ENCODE data around the gene CRABP2.

CRABP2 gene

GRCh38 chr1:156708218-156708661 lies 2.9 kb upstream of the CRABP2 start:
- peak; percentile 34 for DNase-seq (ENCODE audit: low spot score)

DNA sequence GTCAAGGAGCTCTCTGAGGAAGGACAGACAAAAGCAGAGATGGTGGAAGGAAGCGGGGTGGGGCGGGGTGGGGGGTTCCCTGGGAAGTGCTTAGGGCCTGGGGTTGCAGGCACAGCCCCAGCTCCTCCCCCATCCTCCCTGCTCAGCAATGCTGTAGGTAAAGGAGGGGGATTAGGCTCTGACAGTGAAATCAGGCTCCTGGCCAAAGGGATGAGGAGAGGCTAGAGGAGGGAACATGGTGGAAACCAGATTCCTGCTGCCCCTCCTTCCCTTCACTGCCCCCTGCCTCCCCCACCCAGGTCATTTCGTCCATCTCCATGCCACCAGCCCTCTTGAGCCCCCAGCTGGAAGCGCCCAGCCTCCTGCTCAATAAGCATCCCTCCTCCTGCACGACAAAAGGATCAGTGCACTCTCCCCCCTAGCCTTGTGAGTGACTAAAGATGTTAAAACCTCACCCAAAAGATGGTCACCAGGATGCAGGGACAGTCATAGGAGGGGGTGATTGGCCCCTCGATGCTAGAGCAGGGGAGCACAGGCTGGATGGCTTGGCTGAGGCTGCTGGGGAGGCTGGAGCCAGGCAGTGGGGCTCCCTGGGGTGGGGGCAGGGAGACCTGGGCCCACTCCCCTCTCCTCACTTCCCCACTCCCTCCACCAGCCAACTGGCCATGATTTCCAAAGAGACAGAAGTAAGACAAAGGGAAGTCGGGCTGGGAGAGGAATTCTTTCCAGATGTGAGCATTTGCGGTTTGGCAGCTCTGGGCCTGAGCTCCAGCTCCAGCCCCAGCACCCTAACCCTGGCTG lies 2.2 kb upstream of the CRABP2 start:
- DNase-seq (ENCODE audit: low spot score) = peak; percentile 75

GRCh38 chr1:156706657-156707416 lies 1.5 kb upstream of the CRABP2 start:
- peak; percentile 78 for DNase-seq (ENCODE audit: low spot score)

- DNase-seq (ENCODE audit: low spot score) = peak; percentile 82
Measured at GRCh38 chr1:156705918-156706656, 704 bp upstream of the CRABP2 start.

DNA sequence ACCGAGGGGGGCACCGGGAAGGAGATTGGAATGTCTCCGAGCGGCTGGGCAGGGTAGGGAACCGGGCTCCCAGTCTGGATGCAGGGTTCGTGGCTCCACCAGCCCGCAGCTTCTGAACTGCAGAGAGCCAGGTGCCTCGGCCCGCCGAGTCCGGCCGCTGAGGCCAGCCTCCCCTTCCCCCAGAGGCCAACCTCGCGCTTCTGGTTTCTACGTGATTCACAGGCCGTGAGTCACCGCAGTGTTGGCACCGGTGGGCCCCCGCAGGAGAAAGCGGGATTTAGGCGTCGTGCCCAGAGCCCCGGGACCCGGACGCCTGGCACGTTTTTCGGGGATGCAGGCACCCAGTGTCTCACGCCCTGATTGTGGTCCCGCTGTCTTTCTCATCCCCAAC lies 458 bp downstream of the CRABP2 start:
- peak; percentile 78 for DNase-seq (ENCODE audit: low spot score)

GRCh38 chr1:156704166-156704711 lies 1.1 kb downstream of the CRABP2 start:
- no peak for DNase-seq (ENCODE audit: low spot score)

DNA sequence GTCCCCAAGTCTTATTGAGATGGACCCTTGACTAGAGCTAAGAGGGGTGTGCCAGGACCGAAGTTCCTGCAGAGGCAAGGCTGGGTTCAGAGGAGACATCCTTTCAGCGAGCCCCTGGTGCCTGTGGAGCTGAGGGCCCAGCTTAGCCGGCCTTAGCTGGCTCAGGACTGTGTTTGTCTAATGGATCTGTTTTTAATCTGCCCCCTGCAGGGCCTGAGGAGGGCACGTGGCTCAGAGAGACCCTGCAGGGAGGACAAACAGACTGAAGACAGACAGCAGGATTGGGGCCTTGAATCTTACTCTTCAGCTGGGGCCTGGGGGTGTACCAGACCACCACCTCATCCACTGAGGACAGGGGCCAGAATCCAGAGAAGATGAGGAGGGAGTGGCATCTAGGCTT lies 1.6 kb downstream of the CRABP2 start:
- no peak for DNase-seq (ENCODE audit: low spot score)

DNA sequence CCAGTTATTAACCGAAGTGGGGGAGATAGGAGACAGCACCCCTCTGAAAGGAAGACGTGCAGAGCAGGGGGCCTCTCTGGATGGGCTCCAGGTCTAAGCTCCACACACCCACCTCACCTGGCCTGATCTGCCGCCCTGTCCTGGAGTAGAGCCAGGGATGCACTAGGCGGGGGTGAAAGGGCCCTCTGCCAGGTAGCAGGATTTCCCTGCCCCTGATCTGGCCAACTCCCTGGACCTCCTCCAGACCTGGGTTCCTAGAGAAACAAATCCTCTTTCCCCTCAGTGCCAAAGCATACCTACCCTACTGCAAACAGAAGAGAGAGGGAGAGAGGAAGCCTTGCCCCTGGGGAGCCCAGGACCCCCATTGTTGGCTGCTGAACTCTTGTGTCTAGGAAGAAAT lies 2.0 kb downstream of the CRABP2 start:
- DNase-seq (ENCODE audit: low spot score) = no peak

GRCh38 chr1:156700736-156701531 lies 4.4 kb downstream of the CRABP2 start:
- no peak for DNase-seq (ENCODE audit: low spot score)

DNA sequence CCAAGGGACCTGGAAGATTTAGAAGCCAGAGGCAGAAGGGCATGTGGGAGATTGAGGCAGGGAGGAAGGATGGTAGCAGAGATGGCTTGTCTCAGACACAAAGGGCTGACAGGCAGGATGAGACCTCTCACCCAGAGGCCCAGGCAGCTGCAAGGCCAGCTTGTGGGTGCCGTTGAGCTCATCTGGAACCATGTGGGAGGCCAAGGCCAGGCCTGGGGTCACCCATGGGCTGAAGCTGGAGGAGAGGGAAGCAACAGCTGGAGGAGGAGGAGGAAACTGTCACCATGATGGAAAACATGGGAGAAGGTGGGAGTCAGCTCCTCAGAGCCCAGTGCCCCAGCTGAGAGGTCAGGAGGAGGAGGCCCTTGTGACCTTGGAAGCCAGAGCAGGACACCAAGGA lies 6.4 kb downstream of the CRABP2 start:
- DNase-seq (ENCODE audit: low spot score) = no peak

GRCh38 chr1:156697481-156697880 lies 7.9 kb downstream of the CRABP2 start:
- no peak for DNase-seq (ENCODE audit: low spot score)

GRCh38 chr1:156696755-156697154 lies 8.6 kb downstream of the CRABP2 start:
- no peak for DNase-seq (ENCODE audit: low spot score)

DNA sequence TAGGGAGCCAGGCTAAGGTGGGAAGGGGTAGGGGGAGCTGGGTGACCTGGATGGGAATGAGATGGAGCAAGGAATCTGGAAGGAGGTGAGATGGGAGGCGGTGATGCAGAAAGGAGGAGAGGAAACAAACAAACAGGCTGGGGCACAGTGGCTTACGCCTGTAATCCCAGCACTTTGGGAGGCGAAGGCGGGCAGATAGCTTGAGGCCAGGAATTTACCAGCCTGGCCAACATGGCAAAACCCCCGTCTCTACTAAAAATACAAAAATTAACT lies 10.8 kb downstream of the CRABP2 start:
- no peak for DNase-seq (ENCODE audit: low spot score)

DNA sequence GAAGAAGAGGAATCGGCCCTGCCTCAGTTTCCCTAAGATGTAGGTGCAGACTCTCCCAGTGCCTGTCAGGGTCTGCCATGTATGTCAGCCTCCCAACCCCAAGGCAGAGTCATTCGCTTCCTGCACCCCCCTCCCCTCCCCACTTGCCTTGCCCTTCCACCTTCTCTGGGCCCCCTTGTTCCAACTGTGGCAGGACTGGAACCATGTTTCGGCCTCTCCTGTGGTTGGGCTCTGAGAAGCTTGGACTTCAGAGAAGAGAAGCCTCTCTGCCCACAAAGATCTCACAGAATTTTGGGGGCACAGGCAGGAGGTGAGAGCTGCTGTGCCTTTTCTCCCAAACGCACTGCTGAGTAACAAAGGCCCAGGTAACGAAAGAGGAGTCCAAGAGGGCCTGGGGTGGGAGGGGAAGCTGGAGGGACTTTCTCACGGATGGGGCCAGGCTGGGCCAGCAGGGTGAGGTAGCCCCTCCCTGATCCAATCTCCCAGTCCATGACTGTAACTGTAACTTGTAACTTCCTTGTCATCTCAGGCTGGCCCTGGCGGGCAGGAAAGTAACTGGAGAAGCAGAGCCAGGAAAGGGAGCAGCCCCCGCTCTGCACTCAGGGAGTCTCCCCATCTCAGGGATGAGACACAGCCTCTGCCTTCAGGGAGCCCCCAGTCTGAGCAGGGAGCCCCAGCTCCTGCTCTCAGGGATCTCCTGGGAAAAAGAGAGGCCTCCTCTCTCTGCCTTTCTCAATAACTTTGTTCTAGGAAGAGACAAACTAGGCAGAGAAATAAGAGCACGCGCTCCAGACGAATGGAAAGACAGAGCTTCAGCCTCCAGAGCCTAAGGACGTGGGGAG lies 11.3 kb downstream of the CRABP2 start:
- no peak for DNase-seq (ENCODE audit: low spot score)

DNA sequence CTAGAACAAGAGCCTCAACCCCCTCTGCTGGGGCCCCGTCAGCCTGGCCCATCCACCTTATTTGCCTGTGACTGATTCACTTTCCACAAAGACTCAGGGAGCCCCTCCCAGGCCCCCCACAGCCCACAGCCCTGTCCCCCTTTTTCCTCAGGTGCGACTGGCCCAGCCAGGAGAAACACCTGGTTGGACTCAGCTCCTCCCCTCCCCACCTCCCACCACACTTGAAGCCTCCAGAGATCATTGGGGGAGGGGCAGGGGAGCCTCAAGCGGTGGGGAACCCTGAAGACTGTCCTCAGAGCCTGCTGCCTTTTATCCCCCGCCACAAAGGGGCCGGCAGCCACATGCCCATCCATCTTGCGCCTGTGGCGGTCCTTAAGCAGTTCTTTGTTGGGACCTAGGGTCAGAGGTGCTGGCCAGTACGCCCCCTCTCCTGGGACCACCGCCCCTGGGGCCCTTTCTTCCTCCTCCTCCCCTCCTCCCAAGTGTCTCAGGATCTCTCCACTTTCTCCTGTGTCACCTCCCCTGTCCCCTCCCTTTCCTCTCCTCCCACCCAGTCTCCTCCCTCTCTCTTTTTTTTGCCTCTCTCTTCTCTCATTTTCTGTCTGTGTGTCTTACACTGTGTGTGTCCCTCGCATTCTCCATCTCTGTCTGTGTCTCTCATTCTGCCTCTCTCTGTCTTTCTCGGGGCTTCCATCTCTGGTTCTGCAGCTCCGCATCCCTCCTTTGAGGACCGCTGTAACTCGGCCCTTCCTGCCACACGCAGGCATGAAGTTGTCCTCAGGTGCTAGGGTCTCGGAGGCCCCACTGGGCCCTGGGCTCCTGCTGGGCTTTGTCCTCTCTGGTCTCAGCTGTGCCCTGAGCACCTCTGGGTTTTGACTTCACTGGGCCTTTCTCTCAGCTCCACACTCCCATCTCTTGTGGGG lies 12.2 kb downstream of the CRABP2 start:
- no peak for DNase-seq (ENCODE audit: low spot score)

DNA sequence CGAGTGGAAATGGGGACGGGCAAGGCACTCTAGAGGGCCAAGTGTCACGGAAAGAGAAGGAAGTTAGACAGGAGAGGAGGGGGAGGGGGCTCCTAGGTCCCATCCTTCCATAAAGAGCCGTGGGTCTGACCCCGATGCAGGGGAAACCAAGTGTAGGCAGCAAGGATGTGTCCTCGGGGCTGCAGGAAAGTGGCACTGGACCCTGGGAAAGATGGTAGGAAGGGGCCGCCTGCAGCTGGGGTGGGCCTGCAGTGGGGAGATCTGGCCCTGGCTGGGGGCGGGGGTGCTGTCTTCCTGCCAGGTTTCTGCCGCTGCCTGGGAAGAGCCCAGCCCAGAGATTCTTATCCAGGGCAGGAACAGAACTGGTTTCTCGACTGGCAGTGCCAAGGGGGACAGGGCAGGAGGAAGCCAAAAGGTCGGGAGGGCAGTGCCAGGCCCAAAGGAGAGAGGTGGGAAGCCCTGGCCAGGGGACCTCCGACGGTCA lies 12.9 kb downstream of the CRABP2 start:
- DNase-seq (ENCODE audit: low spot score) = no peak

DNA sequence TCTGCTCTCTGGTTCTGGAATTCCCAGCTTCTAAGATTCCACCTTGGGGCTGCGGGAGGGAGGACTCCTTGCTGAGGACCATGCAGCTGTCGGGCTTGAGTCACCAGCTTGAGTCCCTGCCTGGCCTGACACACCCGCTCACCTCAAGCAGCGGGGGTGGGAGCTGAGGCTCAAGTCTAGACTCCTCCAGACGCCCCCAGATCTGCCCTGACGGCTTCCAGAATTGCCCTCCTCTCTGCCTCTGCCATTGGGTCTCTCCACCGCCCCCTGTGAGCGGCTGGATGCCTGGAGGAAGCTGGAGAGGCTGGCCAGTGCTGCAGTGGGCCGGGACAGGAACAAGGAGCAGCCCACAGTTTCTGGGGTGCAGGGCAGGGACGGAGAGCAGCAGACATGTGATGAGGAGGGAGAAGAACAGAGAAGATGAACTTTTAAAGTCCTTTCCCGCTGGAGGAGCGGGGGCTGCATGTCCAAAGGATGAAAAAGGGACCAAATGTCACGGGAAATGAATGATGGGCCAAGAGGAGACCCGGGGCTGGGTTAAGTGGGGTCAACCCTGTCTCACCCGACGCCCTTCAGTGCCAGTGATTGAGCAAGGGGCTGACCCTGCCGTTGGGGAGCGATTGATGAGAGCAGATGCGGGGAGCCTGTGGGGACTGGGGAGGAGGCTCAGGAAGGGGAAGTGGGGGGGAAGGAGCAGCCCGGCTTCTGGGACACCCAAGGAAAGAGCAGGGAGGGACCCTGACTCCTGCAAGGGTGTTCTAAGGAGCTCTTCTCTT lies 13.5 kb downstream of the CRABP2 start:
- DNase-seq (ENCODE audit: low spot score) = peak; percentile 31

GRCh38 chr1:156691191-156691590 lies 14.2 kb downstream of the CRABP2 start:
- no peak for DNase-seq (ENCODE audit: low spot score)

GRCh38 chr1:156690675-156691036 lies 14.7 kb downstream of the CRABP2 start:
- no peak for DNase-seq (ENCODE audit: low spot score)
